Femur (tissue), 1 donor: ENCODE measurements around the gene GPC3.
"Not testable (repeated sequence)": the region's sequence is repeated elsewhere in the genome, so short reads cannot be mapped to it uniquely, and the experiment has no call there.

Source experiments
- DNase-seq: peaks from one replicate; pipeline ENCODE4 v3.0.0-alpha.2; 2017

GPC3 gene

DNA sequence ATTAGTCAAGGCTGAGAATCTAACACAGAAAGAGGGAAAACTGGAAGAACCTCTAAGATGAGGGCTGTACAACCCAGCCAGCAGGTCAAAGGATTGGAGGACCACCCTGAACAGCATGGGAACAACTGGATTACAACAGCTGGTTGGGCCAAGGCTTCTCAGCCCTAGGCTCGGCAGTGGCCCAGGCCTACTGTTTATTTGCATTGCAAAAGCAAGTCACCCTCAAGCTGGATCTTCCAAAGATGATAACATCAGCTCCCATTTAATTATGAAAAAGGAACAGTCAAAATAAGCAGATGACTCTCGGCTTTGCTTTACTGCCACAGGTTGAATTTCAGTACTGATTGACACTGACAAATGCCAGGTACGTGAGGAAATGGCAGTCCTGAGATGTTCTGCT lies 61.8 kb downstream of the GPC3 start:
- no peak for DNase-seq

DNA sequence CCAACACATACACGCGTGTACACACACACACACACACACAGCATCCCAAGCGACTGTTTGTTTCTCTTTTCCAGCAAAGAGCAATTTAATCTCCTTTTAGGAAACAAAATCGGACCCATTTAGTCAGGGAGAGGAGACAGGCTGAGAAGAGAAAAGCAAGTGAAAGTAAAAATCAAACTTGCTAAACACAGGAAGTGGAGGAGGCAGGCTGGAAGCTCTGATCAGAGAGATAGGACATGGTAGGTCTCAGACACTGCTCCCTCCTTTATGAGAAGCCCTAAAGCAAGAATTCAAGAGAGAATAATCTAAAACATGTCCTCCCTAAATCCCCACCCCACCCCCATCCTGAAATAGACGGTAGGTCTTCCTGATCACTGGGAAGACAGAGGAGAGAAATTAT lies 62.3 kb downstream of the GPC3 start:
- no peak for DNase-seq

DNA sequence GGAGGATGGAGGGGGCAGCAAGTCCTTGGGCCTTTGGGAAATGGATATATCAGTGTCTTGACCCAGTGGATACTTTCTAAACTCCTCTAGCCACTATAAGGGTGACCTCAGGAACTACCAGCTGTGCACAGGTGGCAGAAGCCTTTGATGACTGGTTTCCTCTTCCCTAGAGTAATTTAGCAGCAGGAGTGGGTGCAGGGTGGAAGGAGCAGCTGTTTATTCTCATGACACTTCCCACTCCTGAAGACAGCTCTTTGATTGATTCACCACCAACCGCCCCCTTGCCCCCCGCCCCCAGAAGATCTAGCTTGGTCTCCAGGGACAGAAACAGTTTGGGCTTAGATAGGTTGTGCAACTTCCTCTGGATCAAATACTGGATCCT lies 63.0 kb downstream of the GPC3 start:
- DNase-seq = no peak

DNA sequence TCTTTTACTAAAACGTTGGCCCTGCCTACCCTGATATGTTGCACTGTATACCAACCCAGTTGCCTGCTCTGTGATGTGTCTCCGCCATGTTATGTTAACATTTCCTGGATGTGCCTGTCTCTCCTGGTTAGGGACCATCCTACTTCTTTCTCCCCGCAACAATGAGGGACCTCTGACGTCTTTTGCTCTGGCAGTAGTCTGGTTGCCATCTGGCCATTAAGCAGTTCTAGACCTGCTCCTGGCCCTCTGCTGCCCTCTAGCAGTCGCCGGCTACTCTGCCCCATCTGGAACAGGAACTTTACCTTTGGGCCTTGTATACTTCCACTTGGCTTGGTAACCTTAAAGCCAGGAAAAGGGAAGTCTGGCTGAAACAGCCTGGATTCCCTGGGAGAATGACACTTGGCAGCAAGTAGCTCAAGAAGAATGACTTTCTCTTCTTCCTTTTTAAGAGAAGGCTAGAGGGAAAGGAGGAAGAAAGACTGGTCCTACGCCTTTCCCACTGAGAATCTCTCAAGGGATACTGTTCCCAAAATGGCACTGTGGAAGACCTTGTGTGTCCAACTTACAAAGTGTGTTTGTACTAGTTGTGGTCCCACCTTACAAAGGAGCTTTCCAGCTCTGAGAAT lies 63.5 kb downstream of the GPC3 start:
- DNase-seq = no peak

DNA sequence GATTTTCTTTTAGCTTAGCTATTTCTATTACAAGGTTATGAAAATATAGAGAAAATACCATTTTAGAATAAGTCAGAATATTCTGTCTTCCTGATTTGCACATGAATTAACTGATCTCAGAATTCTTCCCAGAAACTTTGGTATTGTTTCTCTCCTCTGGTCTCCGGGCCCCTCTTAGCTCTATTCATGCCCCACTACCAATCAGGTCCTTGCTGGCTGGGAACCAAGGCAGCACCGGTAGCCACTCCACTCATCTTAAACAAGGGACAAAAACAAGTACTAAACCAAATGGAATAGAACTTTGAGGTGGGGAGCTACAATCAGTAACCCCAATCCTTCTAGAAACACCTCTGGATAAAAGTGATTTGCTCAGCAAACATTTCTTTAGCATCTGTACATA lies 64.3 kb downstream of the GPC3 start:
- DNase-seq = no peak

DNA sequence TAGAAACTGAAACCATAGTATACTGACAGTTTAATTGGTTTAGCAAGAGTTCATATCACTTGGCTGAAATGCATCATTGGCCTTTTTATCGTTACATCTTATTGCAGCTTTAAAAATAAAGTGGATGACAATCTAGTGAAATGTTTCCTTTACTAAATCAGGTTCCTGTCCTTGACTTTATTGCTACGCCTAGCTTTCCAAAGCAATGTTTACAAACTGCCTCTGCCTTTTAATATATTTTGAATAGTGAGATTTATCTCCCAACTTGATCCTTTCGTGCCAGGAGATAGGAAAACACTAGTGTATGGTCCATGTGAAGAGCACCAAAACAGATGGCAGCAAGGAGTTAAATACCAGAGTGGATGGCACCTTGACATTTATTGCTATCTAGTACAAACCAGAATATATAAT lies 67.0 kb downstream of the GPC3 start:
- no peak for DNase-seq

DNA sequence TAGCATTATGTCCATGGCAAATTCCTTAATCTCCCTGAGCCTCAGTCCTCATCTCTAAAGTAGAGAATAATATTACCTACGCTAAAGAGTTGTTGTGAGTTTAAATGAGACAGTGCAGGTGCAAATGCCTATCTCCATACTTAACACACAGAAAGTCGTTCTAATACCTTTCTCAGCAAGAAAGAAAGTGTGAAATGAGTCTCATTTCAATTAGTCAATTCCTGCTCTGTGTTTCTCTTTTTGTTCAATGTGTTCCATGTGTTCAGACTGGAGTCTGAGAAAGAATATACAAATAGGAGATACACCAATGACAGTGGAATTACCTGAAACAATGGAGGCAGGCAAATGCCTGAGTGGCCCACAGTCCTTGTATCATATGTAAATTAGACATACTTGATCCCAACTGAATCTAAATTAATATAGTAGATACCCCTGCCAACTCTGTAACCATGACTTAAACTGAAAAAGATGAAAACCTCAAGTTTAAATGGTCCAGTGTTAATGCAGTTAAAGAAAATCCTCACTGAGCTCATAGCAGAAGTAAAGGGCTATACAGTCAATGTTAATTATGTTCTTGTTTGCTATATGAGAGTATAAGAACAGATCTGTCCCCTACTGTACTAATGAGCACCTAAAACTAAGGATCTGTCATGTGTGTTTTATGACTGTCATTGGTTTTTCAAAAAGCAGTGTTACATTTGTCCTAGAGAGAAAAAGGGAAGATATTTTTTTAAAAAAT lies 68.2 kb downstream of the GPC3 start:
- no peak for DNase-seq

DNA sequence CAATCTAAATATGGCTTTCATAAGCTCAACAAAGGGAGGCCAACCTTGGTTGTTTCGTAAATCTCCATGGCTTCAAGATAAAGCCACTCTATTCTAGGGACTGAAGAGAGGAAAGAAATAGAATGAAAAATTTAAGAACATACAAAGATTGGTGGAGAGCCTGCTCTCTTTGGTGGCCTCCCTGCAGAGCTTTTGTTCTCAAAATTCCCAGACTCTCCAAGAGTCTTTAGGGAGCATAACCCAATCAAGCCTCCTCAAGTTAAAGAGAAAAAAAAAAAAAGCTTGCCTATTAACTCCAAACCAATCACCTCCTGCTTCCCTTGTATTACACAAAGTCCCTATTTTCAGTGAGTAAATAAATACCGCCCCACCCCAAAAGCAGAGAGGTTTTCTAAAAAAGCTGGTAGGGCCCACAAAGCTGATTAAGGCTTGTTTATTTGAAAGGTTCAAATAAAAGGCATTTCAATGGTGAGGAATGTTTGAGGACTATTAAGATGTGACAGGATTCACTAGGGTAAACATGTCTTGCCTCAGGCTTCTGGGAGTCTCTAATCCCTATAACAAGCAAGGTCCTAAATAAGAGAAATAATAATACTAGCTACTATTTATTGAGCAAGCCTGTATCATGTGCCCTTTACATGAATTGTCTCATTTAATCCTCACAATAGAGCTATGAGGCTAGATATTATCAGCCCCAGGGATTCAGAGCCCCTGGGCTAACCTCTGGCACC lies 71.6 kb downstream of the GPC3 start:
- DNase-seq = no peak

DNA sequence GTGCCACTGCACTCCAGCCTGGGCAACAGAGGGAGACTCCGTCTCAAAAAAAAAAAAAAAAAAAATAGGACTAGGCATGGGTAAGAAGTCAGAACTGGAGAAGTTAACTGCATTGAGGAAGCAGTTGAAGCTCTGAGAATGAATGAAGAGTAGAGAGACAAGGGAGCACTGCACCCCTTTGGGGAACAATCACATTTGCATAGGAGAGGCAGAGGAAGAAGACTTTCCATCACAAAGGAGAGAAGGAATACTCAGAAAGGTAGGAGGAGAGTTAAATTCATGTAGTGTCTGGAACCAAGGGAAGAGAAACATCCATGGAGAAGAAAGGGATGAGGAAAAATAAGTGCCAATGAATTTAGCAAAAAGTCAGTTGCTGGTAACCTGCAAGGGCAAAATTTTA lies 72.4 kb downstream of the GPC3 start:
- DNase-seq = no peak

DNA sequence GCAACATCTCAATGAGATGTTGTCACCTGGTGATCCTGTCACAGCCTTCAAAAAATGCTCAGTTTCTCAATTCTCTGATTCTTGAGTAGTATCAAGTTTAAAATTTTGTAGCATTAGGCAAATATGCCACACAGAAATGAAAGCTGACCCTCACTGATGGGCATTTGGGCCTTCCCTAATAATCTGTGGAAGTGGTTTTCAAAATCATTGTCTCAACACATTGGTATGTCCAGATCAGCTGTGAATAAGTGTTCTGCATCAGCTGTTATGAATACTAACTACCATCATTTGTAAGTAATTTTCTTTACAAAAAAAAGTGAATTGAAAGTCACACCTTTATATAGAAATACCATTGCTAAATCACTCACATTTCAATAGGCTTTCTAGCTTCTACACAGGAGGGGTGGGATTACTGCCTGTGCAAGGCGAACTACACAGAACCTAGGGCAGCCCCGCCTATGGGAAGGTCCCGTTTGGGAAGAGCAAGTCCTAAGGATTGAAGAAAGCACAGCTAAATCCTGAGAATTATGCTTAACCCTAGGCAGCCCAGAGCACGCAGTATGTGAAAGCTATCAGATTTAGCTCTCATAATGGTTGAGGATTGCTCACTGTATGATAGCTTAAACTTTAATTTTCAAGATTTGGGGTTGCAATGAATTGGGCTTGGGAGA lies 73.4 kb downstream of the GPC3 start:
- DNase-seq = no peak

DNA sequence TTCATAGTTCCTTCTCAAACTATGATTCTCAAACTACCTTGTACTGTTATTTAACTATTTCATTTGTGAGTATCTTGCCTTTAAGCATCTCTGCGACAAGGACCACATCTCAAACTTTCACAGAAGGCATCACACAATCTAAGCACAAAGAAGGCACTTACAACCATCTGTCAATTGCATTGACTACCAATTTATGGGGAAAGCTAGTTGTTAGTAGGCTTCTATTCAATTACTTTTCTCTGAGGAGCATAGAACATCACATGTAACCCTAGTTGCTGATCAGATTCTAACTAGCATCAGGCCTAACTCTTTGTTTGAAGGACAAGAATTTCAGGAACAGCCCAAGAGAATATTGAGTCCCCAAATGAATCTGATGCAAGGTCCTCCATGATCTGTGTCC lies 74.9 kb downstream of the GPC3 start:
- DNase-seq = no peak

DNA sequence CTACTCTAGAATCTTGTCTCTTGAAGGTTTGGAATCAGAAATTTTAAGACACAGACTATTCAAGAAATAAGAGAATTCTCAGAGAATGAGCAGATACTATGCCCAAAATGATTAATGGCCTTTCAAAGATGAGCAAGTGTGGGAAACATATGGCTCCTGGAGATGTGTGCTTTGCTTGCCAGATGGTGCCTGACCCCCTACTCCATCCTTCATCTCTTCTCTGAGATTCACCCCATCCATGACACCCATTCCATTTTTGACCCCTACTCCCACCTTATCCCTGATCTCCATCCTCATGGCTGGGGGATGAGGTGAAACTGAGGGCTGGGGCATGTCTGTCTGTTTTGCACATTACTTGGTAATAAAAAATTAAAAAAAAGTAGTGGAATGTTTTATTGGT lies 75.5 kb downstream of the GPC3 start:
- no peak for DNase-seq

DNA sequence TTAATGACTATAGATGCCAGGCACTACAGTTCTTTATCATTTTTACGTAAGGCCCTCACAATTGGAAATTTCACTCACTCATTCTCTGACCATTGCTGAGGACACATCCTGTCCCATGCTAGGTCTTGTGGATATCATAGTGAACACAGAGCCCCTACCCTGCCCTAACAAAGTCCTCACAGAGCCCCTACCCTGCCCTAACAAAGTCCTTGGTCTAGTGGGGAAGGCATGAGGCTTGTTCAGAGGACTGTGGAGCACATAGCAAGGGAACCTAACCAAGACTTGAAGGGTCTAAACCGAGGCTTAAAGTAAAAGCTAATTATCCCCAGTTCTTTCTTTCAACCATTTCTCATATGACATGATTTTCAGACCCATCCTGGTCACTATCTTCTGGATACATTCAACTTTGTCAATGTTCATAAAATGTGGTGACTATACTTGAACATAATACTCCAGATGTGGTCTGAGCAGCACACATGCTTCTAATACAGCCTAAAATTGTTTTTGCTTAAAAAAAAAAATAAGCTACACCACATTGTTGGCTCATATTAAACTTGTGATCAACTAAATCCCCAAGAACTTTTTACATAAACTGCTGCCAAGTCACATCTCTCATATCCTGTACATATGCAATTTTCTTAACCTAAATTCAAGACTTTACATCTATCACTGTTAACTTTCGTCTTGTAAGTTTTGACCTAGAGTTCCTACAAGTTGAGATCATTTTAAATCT lies 77.0 kb downstream of the GPC3 start:
- no peak for DNase-seq

DNA sequence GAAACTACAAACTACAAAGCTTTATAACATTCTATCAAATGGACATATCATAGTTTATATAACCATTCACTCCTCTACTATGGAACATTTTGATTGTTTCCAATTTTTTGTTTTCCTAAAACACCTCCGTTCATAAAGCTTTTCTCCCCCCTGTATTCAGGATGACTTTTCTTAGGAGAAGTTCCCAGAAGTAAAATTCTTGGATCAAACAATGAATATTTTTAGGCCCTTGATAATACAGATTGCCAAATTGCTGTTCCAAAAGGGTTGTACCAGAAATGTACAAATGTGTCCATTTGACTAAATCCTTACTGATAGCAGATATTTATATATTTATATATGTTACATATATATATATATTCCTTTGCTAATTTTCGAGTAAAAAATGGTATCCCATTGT lies 77.8 kb downstream of the GPC3 start:
- no peak for DNase-seq

DNA sequence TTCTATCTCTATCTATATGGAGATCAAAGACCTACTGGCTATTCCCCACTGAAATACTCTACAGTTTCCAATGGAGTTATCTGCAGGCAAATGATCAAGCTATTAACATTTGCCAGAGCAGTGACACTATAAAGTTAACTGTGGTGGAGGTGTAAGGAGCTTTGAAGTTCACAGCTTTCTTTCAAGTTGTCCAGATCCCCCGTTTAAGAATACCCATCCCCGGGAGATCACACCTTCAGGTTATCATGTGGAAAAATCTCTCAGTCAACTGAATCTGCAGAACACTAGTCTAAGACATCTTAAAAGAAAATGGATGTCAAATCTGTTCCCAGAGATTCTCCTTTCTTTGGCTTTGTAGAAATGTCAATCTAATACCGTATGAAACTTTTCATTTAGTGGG lies 80.1 kb downstream of the GPC3 start:
- no peak for DNase-seq

DNA sequence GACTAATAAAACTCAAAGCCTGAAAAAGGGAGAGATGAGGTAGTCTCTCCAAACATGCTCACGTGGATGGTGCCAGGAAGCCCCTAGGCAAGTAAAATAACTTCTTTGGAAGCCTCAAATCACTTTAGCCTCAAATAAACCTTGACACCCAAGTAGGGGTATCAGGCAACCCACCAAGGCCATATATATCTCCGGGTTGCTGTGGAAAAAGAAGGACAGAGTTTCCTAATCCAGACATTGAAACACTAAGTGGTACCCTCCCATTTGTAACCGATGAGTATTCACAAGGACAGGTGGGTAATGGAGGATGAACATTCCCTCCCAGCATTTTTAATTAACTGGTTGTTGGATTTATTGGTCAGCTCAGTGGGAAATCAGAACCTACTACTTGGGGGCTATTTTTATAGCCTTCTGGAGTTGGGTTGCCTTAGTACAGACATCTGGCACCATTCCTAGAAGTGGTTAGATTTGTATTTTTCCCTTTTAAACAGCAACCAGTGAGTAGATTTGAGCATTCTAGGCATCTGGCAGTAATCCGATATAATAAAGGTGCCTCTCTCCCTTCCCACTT lies 87.7 kb downstream of the GPC3 start:
- DNase-seq = no peak

DNA sequence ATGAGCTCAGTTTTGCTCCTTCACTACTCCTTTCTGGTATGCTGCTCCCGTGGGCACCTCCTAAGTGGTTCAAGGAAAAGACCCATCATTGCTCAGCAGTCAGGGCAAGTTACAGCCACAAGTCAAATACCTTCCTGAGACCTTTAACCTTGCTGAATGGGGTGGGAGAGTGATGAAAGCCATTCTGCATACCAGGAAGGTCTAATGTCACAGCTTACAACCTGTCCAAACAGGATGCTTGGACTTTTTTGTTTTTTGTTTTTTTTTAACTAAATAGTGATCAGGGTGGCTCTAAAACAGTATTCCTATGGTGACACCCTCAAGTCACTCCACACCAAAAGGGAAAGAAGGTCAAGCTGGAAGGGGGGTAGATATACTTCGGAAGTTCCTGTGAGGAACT lies 93.1 kb downstream of the GPC3 start:
- no peak for DNase-seq

DNA sequence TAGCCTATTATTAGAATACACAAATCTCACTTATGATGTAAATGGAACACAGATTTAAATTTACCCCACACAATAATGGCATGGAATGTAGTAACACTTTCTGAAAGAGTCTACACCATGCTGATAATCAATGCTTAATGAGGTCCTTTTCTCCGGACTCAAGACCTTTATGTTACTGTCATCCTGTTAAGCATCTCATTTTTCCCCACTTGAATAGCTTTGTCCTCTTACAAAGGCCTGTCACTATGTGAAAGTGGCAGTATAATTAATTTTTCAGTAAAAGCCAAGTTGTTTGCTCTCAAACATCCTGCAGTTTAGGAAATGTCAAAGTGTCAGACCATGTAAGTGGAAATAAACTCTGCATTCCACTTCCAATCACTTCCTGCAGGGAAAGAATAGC lies 96.4 kb downstream of the GPC3 start:
- DNase-seq = no peak

DNA sequence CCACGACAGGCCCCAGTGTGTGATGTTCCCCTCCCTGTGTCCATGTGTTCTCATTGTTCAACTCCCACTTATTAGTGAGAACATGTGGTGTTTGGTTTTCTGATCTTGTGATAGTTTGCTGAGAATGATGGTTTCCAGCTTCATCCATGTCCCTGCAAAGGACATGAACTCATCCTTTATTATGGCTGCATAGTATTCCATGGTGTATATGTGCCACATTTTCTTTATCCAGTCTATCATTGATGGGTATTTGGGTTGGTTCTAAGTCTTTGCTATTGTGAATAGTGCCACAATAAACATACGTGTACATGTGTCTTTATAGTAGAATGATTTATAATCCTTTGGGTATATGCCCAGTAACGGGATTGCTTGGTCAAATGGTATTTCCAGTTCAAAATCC lies 97.3 kb downstream of the GPC3 start:
- not testable (repeated sequence) for DNase-seq

DNA sequence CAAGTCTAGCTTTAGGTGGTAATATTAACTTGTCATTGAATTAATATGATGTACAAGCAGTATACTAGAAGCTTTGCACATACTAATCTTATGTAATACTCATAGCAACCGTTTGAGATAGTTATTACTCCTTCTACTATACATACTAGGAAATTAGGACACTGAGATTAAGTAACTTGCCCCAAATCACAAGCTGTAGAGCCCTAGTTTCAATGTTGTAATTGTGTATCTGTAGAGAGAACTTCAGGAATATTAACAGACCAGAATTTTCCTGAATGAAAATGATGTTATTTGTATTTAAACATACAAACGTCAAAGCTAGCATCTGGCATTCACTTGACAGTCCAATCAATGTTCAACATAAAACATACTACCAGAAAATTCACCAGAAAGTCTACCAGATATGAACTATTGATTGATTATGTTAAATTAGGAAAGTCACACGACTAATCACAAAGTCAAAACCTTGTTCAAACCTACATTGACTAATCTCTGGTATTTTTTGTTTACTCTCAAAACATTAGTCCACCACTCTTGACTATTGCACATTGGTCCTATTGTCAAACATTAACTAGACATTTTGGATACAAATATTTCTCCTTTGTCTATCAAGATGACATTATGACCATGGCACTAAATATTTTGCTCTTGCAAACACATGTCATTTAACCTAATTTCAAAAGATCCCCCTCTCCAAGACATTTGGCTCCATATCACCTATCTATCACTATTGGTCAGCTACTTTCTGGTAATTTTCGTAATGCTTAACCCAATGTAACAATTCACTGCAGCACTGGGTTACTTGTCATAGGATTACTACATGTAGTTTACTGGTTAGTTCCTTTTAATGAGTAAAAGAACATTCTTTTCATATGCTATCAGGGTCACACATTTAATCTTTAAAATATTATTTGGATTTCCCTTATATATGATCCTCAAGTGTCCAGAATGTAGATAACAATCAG lies 100.7 kb downstream of the GPC3 start:
- DNase-seq = no peak

DNA sequence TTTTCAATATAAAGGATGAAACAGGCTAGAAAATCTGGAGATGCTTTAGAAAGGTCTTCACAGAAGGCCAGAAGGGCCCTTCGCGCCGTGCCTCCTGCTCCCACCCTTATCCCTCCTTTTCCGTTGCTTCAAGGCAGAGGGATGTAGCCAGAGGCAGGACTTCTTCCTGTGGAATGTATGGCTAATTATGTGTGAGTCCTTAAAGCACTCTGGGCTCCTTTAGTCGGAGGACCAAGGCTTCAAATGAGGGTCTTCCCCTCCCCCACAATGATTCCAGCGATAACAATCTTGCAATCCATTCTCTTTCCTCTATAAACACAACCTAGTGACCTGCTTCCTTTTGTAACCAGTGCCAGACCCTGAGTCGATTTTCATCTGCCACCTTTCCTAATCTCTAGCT lies 103.5 kb downstream of the GPC3 start:
- no peak for DNase-seq

DNA sequence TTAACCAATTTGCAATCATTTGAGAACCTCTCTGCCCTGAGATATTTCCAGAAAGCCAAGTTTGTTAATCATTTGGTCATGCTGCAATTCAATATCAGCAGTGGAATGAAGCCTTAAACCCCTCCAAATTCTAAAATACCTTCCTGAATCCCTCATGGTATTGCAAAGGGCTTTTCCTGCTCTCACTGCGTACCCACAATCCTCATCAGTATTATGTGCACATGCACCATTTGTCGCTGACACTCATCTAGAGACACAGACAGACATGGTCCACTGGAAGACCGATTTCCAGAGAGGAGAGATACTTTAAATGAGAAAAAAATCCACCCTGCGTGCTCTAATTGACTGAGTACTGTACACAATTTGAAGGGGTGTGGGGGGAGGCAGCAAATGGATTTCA lies 104.4 kb downstream of the GPC3 start:
- DNase-seq = no peak
